Suprapubic skin (tissue), 4 donors: ENCODE results near the gene BMPR2.

Source experiments
- CTCF ChIP-seq, 2 donors: fragments of 200-600 bp in 1 of 2; fragments of 450-650 bp in 1 of 2; sonication (generic) in 1 of 2; IDR thresholded peaks; one replicate each; pipeline ENCODE4 v1.5.1; 2016 to 2019; ENCODE audit warnings: antibody characterized with exemption in 2 of 2, mild to moderate bottlenecking in 1 of 2, moderate library complexity in 1 of 2
- EP300 ChIP-seq: sonication (generic); formaldehyde crosslinking; IDR thresholded peaks from one replicate; pipeline ENCODE4 v1.6.1; 2017; ENCODE audit warnings: antibody characterized with exemption
- POLR2A ChIP-seq, 2 donors: fragments of 450-650 bp; IDR thresholded peaks; one replicate each; pipeline ENCODE4 v1.6.1; 2017; ENCODE audit warnings: antibody characterized with exemption in 2 of 2, mild to moderate bottlenecking in 2 of 2, moderate library complexity in 2 of 2
- POLR2AphosphoS5 ChIP-seq, 3 donors: sonication (generic); formaldehyde crosslinking; IDR thresholded peaks; one replicate each; pipeline ENCODE4 v1.6.1; 2017; ENCODE audit warnings: antibody characterized with exemption in 3 of 3

- TF ChIP-seq POLR2A (IDR thresholded peaks at IDR 0.05) (no peak), POLR2AphosphoS5 (IDR thresholded peaks at IDR 0.05) (no peak), CTCF (IDR thresholded peaks at IDR 0.05) (no peak), EP300 (no peak)
Observed at GRCh38 chr2:202460119-202460518, 84.0 kb downstream of the BMPR2 start.
